Stomach (tissue), 4 donors: ENCODE data around the gene HERPUD2.

Source experiments
- POLR2AphosphoS5 ChIP-seq, 3 donors: sonication (generic); formaldehyde crosslinking; IDR thresholded peaks; one replicate each; pipeline ENCODE4 v1.6.1; 2016; ENCODE audit warnings: antibody characterized with exemption in 3 of 3
- TF ChIP-seq, protein P1 (sequence below), 7 experiments: fragments of 450-650 bp in 4 of 7; fragments of 200-600 bp in 3 of 7; sonication (generic) in 3 of 7; IDR thresholded peaks; one replicate each; pipeline ENCODE4 v1.5.1; 2016 to 2019; ENCODE audit warnings: antibody characterized with exemption in 7 of 7, control low read depth in 2 of 7, mild to moderate bottlenecking in 1 of 7

DNA sequence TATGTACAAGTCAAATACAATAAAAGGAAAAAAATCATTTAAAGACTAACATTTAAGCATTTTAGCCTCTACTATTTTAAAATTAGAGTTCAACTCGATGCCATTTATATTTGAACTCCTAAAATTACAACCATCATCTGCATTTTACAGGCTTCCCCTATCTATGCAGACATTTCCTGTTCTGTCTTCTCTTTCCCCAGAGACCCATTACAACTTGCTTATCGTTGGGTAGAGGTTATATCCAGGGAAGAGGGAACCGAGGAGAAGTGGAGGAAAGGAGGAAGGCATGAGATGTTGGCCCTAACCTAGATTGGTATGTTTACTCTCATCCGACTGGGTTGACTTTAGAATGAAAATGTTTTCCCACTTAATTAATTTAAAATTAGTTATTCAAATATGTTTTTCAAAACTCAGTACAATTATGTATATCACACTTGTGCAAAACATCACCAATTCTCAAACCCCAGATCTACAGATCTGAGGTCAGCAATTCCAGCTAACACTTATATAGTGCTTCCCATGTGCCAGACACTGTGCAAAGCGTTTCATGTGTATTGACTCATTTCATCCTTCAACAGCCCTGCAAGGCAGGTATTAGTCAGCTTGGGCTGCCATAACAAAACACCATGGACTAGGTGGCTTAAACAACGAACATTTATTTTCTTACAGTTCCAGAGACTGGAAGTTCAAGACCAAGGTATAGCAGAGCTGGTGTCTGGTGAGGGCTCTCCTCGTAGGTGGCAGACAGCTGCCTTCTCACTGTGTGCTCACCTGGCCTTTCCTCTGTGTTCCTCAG lies 27.3 kb upstream of the HERPUD2 start:
- TF ChIP-seq, protein P1, sequence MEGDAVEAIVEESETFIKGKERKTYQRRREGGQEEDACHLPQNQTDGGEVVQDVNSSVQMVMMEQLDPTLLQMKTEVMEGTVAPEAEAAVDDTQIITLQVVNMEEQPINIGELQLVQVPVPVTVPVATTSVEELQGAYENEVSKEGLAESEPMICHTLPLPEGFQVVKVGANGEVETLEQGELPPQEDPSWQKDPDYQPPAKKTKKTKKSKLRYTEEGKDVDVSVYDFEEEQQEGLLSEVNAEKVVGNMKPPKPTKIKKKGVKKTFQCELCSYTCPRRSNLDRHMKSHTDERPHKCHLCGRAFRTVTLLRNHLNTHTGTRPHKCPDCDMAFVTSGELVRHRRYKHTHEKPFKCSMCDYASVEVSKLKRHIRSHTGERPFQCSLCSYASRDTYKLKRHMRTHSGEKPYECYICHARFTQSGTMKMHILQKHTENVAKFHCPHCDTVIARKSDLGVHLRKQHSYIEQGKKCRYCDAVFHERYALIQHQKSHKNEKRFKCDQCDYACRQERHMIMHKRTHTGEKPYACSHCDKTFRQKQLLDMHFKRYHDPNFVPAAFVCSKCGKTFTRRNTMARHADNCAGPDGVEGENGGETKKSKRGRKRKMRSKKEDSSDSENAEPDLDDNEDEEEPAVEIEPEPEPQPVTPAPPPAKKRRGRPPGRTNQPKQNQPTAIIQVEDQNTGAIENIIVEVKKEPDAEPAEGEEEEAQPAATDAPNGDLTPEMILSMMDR (IDR thresholded peaks at IDR 0.05): no peak
- no peak for TF ChIP-seq POLR2AphosphoS5 (IDR thresholded peaks at IDR 0.05)
